Forelimb muscle (tissue), 1 donor: ENCODE measurements around the gene NPEPPS. TPM values are rescaled to one million over a fixed set of nuclear protein-coding genes. Genes with fewer than 3 reads are reported as not detected.
"Not testable (repeated sequence)": the region's sequence is repeated elsewhere in the genome, so short reads cannot be mapped to it uniquely, and the experiment has no call there.

Experiments
- DNase-seq: peaks from one replicate; pipeline ENCODE4 v3.0.0-alpha.2; 2013; ENCODE audit warnings: low read depth
- polyA plus RNA-seq: library from polyadenylated mRNA; unstranded; fragments of 120-200 nt; gene quantifications from one replicate; pipeline ENCODE4 v1.2.1, GENCODE V29; 2013; ENCODE audit not compliant: insufficient read length

Gene NPEPPS
- polyA plus RNA-seq, 1 donor = 140 TPM

DNA sequence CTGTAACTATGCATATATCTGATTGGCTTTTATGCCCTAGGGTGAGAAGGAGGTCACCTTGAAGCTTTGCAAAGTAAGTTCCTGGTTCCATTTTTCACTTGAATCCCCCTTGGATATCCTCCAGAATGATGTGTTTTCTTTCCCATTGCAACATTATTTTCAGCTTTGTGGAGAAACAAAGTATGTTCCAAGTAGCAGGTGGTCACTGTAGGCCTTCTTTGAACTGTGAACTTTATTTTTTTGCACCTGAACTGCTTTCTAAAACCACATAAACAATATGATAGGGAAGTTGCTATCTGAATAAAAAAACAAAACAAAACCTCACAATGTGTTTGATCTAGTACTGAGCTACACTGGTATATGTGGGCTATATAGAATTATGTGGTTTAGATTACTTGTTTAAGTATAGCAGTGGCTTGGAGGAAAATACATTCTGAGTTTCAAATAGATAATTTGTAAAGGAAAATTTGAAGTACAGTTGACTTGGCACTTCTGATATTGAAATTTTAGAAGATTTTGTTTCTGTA, 29.7 kb downstream of the NPEPPS start:
- not testable (repeated sequence) for DNase-seq

DNA sequence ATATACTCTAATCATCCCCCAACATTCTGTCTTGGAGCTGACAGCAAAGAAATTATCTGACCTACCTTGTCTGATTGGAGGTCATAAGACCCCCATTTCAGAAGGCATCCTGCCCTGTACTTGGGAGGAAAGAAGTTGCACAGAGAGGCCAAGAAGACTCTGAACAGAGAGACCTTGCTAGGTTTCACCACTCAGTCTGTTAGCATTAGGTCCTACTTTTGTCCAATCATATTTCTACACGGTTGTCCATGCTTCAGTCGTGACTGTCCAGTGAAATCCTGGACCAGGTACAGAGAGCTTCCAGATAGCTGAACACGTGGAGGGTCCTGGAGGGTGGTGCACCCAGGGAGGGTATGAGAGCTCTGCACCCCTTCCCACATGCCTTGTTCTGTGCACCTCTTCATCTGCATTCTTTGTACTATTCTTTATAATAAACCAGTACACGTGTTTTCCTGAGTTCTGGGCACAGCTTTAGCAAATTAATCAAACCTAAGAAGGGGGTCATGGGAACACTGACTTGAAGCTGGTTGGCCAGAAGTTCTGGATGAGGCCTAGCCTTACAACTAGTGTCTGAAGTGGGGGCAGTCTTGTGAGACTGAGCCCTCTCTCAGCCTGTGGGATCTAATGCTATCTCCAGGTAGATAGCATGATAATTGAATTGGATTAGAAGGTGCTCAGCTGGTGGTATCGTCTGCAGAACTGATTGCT, 30.9 kb downstream of the NPEPPS start:
- not testable (repeated sequence) for DNase-seq

DNA sequence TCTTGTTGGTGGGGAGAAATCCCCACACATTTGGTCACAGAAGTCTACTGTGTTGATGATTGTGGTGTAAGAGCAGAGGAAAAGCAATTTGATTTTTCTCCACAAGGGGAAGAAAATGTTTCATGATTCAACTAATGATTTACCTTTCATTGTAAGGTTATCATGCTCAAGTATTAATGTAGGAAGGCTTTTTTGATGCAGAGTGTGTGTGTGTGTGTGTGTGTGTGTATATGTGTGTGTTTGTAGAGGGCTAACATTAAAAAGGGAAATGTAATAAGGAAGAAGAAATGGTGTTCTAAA, 31.4 kb downstream of the NPEPPS start:
- not testable (repeated sequence) for DNase-seq

DNA sequence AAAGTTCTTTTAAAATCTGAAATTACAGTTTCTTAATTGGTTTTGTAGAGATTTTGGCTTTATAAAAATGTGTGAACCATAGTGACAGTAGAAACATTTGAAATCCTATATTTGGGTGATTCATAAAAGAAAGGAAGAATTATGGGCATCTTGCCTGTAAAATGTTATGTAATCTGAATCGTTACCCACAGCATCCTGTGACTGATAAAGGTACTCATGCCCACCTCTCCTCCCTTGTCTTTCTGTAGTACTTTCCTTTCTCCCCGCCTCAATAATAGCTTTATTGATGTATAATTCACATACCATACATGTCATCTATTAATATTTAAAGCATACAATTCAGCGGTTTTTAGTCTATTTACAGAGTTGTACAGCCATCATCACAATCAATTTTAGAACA, 36.4 kb downstream of the NPEPPS start:
- DNase-seq = not testable (repeated sequence)

DNA sequence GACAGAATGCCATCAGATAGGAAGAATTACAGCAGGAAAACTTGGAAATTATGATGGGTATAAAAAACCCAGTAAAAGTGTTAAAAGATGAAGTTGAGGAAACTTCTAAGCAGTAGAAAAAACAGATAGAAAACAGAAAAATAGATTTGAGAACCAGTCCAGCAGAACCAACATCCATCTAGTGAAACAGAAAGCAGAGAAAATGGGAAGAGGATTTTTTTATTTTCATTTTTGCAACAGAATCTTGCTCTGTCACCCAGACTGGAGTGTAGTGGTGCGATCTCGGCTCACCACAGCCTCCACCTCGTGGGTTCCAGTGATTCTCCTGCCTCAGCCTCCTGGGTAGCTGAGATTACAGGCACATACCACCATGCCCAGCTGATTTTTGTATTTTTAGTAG, 41.7 kb downstream of the NPEPPS start:
- DNase-seq = not testable (repeated sequence)

DNA sequence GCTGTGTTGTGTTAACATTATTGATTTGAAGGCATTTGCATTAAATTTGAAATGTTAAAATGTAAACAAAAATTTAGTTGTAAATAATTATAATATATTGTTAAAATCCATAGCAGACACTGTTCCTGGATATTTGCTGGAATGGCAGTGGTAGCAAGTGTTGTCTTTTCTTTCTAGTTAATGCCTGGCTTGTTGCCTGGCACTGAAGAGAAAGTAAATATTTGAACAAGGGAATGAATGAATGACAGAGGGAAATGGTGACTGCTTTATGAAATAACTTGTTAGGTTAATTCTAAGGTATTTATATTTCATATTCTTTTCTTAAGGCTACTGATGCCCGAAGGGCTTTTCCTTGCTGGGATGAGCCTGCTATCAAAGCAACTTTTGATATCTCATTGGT, 51.5 kb downstream of the NPEPPS start:
- DNase-seq = not testable (repeated sequence)

DNA sequence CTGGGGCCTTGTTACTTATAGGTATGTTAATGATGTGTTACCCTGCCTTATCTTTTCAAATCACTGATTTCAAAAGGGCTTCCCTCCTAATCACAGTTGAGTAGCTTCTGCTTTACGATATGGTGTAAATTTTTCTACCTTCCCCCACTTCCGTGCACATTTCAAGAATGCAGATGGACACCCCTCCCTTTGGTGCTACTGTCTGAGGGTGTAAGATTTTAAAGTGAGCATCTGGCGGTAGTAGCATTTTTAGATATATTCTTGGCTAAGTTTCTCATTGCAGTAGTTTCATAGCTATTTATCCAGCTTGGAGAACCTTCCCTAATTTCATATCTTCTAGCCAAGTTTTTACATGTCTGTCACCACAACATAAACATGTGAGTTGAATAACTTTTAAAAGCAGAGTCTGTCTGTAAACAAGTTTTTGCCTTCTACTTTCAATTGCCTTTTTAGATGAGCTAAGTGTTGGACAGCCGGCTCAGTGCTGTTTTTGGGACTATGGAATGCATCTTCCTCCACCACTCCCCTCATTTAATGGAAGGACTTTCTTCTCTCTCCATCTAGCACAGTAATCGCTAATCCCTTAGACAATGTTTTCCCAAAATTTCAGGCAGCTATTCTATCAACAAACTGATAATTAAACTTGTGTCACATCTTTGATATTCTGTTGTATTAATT, 55.6 kb downstream of the NPEPPS start:
- not testable (repeated sequence) for DNase-seq

DNA sequence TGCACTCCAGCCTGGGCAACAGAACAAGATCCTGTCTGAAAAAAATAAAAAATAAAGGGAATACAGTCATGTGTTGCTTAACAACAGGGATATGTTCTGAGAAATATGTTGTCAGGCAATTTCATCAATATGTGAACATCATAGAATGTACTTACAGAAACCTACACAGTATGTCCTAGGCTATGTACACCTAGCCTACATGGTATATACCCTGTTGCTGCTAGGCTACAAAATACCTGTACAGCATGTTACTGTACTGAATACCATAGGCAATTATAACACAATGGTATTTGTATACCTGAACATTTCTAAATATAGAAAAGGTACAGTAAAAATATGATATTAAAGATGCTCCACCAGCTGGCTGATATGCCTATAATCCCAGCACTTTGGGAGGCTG, 62.6 kb downstream of the NPEPPS start:
- not testable (repeated sequence) for DNase-seq

DNA sequence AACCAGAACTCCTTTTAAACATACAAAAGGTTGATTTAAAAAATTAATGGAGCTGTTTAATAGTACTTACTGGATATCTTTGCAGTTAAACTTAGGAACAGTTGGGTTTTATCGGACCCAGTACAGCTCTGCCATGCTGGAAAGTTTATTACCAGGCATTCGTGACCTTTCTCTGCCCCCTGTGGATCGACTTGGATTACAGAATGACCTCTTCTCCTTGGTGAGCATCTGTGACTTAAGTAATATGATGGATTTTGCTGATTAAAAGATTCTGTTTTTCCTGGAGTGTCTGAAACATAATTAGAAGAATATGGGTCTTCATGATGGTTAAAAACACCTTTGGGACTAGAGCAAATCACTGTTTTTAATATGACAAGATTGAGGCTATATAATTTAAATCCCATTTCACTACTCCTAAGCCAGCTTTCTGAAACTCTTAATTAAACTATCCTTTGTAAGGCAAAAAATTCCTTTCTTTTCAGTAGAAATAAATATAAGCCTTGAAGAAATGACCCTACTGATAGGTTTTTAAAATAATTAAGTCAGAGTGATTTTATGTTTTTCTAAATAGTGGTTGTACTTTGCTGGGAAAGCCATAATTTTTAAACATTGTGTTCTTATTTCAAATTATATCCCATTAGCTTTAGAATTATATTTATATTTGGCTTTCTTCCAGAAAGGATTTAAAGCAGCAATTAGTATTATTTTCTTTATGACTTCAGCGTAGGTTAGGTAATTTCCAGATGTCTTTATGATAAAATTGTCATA, 73.1 kb downstream of the NPEPPS start:
- DNase-seq = no peak

DNA sequence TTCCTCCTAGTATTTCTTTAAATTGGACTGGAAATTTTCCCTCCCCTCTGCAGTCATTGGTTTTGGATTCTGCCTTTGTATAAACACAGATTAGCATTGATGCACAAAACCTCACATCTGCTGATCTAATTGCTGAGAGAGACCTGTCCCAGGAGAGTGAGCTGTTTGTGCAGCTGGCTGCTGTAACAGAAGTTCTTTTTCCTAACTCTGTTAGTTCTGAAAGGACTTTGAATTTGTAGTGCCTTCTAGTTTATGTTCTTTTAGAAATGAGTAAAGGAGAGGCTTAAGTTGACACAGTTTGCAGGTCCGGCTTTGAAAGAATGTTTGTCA, 73.7 kb downstream of the NPEPPS start:
- DNase-seq = peak; percentile 87

DNA sequence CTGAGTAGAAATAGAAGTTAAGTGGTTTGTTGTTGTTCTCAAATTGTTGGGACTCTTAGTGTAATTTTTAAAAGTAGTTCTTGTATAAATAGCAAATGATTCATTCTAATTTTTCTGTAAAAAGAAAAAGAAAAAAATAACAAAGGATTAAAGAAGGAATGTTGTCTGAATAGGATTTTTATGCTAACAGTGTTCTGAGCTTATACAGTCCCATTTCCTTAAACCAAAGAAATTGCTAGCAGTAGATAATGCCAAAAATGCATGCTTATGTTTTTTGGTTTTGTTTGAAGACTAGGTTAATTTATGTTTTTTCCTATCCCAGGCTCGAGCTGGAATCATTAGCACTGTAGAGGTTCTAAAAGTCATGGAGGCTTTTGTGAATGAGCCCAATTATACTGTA, 74.1 kb downstream of the NPEPPS start:
- DNase-seq = no peak

DNA sequence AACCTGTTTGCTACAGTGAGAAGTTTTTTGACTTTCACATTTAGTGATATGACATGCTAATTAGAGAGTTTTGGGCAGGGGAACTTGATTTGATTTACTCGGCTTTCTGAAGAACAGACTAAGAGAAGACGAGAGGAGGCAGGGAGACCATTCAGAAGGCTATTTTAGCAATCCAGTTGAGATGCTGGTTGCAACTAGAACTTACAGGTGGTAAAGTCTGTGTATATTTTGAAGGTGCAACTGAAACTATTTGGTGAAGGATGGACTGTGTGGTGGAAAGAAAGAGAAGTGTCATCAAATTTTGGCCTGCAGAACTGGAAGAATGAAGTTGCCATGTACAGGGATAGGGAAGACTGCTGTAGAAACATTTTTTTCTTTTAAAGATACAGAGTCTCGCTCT, 76.6 kb downstream of the NPEPPS start:
- DNase-seq = no peak

DNA sequence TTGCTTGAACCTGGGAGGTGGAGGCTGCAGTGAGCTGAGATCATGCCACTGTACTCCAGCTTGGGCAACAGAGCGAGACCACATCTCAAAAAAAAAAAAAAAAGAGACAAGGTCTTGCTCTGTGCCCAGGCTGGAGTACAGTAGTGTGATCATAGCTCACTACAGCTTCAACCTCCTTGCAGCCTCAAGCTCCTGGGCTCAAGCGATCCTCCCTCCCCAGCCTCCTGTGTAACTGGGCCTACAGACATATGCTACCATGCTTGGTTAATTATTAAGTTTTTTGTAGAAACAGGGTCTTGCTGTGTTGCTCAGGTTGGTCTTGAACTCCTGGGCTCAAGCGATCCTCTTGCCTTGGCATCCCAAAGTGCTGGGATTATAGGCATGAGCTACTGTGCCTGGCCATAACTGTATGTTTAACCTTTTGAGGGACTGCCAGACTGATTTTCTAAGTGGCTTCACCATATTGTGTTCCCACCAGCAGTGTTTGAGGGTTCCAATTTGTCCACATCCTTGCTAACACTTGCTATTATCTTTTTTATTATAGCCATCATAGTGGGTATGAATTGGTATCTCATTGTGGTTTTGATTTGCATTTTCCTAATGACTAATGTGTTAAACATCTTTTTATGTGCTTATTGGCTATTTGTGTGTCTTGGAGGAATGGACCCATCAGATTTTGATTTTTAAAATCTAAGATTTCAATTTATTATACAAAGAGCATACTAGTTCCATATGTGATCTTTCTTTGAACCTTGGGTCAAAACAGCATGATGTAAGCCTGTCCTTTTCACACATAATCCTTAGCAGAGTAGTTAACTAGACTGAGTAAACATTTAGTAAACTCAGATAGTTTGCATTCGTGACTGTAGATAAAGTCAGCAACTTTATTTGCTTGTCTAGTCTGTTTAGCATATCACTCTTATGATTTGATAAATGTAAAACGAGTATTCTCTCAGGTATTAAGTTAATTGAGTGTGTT, 80.8 kb downstream of the NPEPPS start:
- DNase-seq = no peak

DNA sequence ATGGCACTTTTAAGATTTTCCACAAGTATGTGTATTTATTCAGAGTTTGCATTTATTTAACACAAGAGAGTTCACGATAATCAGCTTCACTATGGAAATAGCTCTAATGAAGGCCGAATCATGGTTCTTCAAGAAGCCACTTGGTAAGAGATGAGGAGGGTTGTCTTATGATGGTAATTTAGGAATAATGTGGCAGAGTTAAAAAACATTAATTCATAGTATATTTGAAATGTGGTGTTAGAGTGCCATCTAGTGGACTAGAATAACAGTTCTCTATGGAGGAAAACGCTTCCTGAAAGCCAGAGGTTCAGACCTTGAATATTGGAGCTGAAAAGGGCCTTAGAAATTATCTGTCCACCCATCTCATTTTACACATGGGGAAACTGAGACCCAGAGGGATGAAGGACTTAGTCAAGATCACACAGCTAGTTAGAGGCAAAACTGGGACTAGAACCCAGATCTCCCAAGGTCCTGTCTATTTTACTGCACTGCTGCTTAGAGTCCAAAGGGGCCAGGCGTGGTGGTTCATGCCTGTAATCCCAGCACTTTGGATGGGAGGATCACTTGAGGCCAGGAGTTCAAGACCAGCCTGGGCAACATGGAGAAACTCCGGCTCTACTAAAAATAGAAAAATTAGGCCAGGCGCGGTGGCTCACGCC, 85.0 kb downstream of the NPEPPS start:
- peak; percentile 31 for DNase-seq

DNA sequence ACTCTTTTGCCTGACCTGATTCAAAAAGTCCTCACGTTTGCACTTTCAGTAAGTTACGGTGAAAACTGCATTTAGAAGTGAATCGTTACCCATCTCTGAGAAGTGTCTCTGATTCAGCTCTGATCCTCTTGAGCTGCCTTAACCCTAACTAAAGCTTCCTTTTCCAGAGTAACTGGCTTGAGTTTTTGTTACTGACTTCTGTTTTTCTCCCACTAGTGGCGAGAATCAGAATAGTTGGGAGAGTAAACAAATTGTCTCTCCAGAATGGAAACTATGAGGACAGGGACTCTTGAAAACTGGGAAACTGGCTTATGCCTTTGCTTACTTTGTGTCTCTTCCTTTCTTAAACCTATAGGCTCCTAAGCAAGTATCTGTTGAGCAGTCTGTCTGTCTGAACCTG, 87.5 kb downstream of the NPEPPS start:
- no peak for DNase-seq

DNA sequence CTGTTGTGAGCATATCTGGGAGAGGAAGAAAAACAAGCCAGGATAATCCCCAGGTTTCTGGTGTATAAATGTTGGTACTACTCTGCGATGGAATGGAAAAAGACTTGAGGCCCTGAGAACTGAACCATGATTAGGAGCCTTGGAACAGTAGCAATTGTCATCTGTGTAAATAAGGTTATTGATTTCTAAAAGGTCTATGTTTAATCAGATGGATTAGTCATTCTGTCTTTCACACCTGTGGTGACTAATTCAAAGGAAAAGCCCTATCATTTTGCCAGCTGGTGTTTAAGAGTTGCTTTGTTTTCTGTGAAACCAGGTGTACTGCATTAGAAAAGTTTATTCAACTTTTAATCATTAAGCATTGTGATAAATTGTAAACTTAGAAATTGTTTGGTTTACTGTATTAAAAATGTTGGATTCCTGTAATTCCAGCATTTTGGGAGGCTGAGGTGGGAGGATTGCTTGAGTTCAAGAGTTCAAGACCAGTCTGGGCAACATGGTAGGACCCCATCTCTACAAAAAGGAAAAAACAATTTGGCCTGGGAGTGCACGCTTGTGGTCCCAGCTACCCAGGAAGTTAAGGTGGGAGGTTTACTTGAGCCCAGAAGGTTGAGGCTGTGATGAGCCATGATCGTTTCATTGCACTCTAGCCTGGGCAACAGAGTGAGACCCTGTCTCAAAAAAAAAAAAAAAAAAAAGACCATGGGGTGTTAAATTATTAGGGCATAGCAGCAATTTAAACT, 89.8 kb downstream of the NPEPPS start:
- no peak for DNase-seq

DNA sequence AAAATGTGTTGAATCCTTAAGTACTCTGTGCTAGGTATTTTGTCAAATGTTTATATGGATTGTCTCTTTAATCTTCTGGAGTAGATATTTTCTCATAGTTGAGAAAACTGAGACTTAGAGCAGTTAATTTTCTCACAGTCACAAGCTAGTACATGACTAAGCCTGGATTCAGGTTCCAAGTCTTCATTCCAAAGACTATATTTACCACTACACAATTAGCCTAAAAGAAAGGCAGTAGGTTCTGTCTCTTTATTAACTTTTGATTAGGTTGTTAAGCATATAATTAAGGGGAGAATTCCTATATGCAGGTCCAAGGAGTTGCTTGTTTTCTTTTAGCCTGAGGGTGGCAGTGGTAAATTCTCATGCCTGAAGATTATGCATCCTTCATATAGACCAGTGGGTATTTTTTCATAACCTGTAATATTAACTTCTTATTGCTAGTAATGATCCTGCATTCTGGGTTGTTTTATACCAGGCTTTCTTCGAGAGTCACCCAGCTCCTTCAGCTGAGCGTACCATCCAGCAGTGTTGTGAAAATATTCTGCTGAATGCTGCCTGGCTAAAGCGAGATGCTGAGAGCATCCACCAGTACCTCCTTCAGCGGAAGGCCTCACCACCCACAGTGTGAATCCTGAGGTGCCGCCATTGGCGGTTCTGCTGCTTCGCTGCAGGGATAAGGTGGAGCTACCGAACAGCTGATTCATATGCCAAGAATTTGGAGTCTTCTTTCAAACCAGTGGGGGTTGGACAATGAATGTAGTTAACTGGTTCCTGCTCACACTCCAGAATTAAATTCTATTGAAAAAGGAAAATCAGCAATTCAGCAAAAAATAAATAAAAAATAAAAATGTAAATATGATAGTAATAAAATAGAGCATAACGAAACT, 90.6 kb downstream of the NPEPPS start:
- no peak for DNase-seq

DNA sequence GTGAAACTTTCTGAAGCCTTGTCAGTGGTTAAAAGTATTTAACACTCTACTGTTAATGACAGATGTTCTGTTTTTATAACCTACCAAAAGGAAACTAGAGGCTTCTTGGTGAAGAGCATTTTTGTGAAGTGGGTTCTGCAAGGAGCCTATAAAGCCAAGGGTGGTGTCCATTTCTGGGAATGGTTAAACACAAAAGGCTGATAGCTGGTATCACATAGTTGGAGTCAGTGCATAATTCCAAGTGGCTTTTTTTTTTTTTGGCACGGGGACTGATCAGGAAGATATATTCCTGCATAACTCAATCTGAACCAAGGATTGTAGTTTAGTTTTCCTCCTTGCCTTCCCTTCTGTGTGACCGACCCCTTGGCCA, 91.3 kb downstream of the NPEPPS start:
- no peak for DNase-seq

DNA sequence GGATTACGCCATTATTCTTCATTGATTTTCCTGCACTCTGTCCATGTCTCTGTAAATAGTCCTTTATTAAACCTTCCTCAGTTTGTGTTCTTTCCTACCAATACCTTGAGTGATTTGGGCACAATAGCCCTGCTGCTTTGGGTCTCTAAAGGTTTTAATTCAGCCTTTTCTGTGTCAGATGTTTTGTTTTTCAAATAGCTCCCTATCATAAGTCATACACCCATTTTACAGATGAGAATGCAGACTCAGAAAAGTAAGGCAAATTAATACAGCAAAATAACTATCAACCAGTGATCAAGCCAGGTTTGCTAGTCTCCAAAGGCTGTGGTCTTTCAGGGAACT, 93.8 kb downstream of the NPEPPS start:
- DNase-seq = no peak
